H9 (cell line): Measurements from ENCODE around the gene TMEM132D. TPM values are rescaled to one million over a fixed set of nuclear protein-coding genes. Genes with fewer than 3 reads are reported as not detected.

Experiments
- DNase-seq: peaks from one replicate; pipeline ENCODE4 v3.0.0-alpha.2; 2017
- H2AFZ ChIP-seq: one replicate; pipeline ENCODE4 v1.6.1; 2013; ENCODE audit warnings: mild to moderate bottlenecking, low read length, control low read depth, moderate library complexity
- H2AK5ac ChIP-seq: 2 replicates; pipeline ENCODE4 v1.6.1; 2013; ENCODE audit warnings: low read length, control low read depth, mixed read lengths; ENCODE audit not compliant: insufficient read length
- H2BK120ac ChIP-seq: one replicate; pipeline ENCODE4 v1.6.1; 2013; ENCODE audit warnings: low read depth, mild to moderate bottlenecking, low read length, control low read depth, inconsistent platforms; ENCODE audit not compliant: poor library complexity, severe bottlenecking
- H2BK12ac ChIP-seq: 2 replicates; pipeline ENCODE4 v1.6.1; 2013; ENCODE audit warnings: low read length, control low read depth, mixed read lengths, low read depth; ENCODE audit not compliant: insufficient read length
- H2BK15ac ChIP-seq: 2 replicates; pipeline ENCODE4 v1.6.1; 2013; ENCODE audit warnings: low read depth, low read length, control low read depth
- H2BK20ac ChIP-seq: one replicate; pipeline ENCODE4 v1.6.1; 2013; ENCODE audit warnings: low read depth, mild to moderate bottlenecking, low read length, control low read depth, inconsistent platforms; ENCODE audit not compliant: poor library complexity, severe bottlenecking
- H2BK5ac ChIP-seq: 2 replicates; pipeline ENCODE4 v1.6.1; 2013; ENCODE audit warnings: low read length, control low read depth, mixed read lengths; ENCODE audit not compliant: insufficient read length
- H3K14ac ChIP-seq: 2 replicates; pipeline ENCODE4 v1.6.1; 2013; ENCODE audit warnings: low read length, control low read depth; ENCODE audit not compliant: insufficient read depth
- H3K18ac ChIP-seq: 2 replicates; pipeline ENCODE4 v1.6.1; 2013; ENCODE audit warnings: low read depth, mild to moderate bottlenecking, mixed read lengths, low read length, control low read depth; ENCODE audit not compliant: insufficient read length
- H3K23ac ChIP-seq: 2 replicates; pipeline ENCODE4 v1.6.1; 2013; ENCODE audit warnings: low read length, control low read depth, mixed read lengths, low read depth; ENCODE audit not compliant: insufficient read length
- H3K23me2 ChIP-seq: 2 replicates; pipeline ENCODE4 v1.6.1; 2013; ENCODE audit warnings: low read depth, mild to moderate bottlenecking, mixed read lengths, low read length, control low read depth; ENCODE audit not compliant: insufficient read length, poor library complexity, severe bottlenecking
- H3K27ac ChIP-seq: 2 replicates; pipeline ENCODE4 v1.5.1; 2013; ENCODE audit warnings: low read length, control low read depth, mixed read lengths, low read depth; ENCODE audit not compliant: insufficient read length
- H3K27me3 ChIP-seq: 2 replicates; pipeline ENCODE4 v1.6.1; 2013; ENCODE audit warnings: low read length, control low read depth, inconsistent platforms; ENCODE audit not compliant: insufficient read depth
- H3K4ac ChIP-seq: 2 replicates; pipeline ENCODE4 v1.6.1; 2013; ENCODE audit warnings: low read depth, mild to moderate bottlenecking, control low read depth, inconsistent platforms, low read length, moderate library complexity
- H3K4me1 ChIP-seq: 2 replicates; pipeline ENCODE4 v1.6.1; 2013; ENCODE audit warnings: low read length, control low read depth, inconsistent platforms; ENCODE audit not compliant: insufficient read depth
- H3K4me2 ChIP-seq: 2 replicates; pipeline ENCODE4 v1.6.1; 2013; ENCODE audit warnings: low read length, control low read depth, mixed read lengths; ENCODE audit not compliant: insufficient read length, insufficient read depth
- H3K56ac ChIP-seq: 2 replicates; pipeline ENCODE4 v1.6.1; 2013; ENCODE audit warnings: low read depth, mild to moderate bottlenecking, mixed read lengths, low read length, control low read depth; ENCODE audit not compliant: insufficient read length
- H3K79me1 ChIP-seq: 2 replicates; pipeline ENCODE4 v1.6.1; 2013; ENCODE audit warnings: low read depth, mild to moderate bottlenecking, moderate library complexity, low read length, control low read depth, inconsistent platforms; ENCODE audit not compliant: insufficient read depth, poor library complexity, severe bottlenecking
- H3K79me2 ChIP-seq: 2 replicates; pipeline ENCODE4 v1.6.1; 2013; ENCODE audit warnings: low read length, control low read depth, inconsistent platforms; ENCODE audit not compliant: insufficient read depth
- H3K9ac ChIP-seq: 2 replicates; pipeline ENCODE4 v1.6.1; 2013; ENCODE audit warnings: low read length, control low read depth, mixed read lengths; ENCODE audit not compliant: insufficient read length; ENCODE audit errors: extremely low read depth
- H3K9me3 ChIP-seq: one replicate; pipeline ENCODE4 v1.6.1; 2013; ENCODE audit warnings: low read depth, low read length, inconsistent platforms; ENCODE audit not compliant: control insufficient read depth
- H3T11ph ChIP-seq: one replicate; pipeline ENCODE4 v1.6.1; 2013; ENCODE audit warnings: mild to moderate bottlenecking, low read length, control low read depth, inconsistent platforms
- H4K20me1 ChIP-seq: one replicate; pipeline ENCODE4 v1.6.1; 2013; ENCODE audit not compliant: control insufficient read depth, insufficient read length, insufficient read depth
- H4K5ac ChIP-seq: 2 replicates; pipeline ENCODE4 v1.6.1; 2013; ENCODE audit warnings: low read depth, mild to moderate bottlenecking, mixed read lengths, low read length, control low read depth; ENCODE audit not compliant: insufficient read length
- H4K8ac ChIP-seq: replicated peaks from 2 replicates; pipeline ENCODE4 v1.6.1; 2013; ENCODE audit warnings: low read length, control low read depth, mixed read lengths, low read depth; ENCODE audit not compliant: insufficient read length
- H4K91ac ChIP-seq: 2 replicates; pipeline ENCODE4 v1.6.1; 2013; ENCODE audit warnings: low read depth, mild to moderate bottlenecking, moderate library complexity, mixed read lengths, low read length, control low read depth; ENCODE audit not compliant: insufficient read length
- H3K27ac Mint-ChIP-seq, 3 experiments: 2 replicates in 2 of 3; 3 replicates in 1 of 3; pipeline ENCODE4 v1.8.0; 2020 to 2021; ENCODE audit warnings: mixed read lengths in 3 of 3, mild to moderate bottlenecking in 1 of 3, moderate library complexity in 1 of 3
- H3K27me3 Mint-ChIP-seq: 2 replicates; pipeline ENCODE4 v1.8.0; 2021; ENCODE audit warnings: low read depth, mild to moderate bottlenecking, moderate library complexity, mixed read lengths
- H3K36me3 Mint-ChIP-seq, 3 experiments: 2 replicates in 2 of 3; 3 replicates in 1 of 3; pipeline ENCODE4 v1.8.0; 2020 to 2021; ENCODE audit warnings: low read depth in 3 of 3, mixed read lengths in 3 of 3; ENCODE audit not compliant: insufficient read depth in 1 of 3
- H3K4me1 Mint-ChIP-seq, 2 experiments: 2 replicates each; pipeline ENCODE4 v1.8.0; 2020; ENCODE audit warnings: mixed read lengths in 2 of 2
- H3K4me3 Mint-ChIP-seq, 2 experiments: 2 replicates in 1 of 2; 3 replicates in 1 of 2; pipeline ENCODE4 v1.8.0; 2020 to 2021; ENCODE audit warnings: mild to moderate bottlenecking in 2 of 2, mixed read lengths in 2 of 2, moderate library complexity in 1 of 2
- H3K9me3 Mint-ChIP-seq, 2 experiments: 2 replicates in 1 of 2; 3 replicates in 1 of 2; pipeline ENCODE4 v1.8.0; 2020; ENCODE audit warnings: mild to moderate bottlenecking in 2 of 2, mixed read lengths in 2 of 2, moderate library complexity in 1 of 2
- CTCF ChIP-seq: fragments of 200-600 bp; sonication (generic); conservative IDR thresholded peaks from 3 replicates; pipeline ENCODE4 v1.8.0; 2021; ENCODE audit warnings: antibody characterized with exemption, mild to moderate bottlenecking
- WGBS: extraction: QIAGEN DNeasy Blood & Tissue Kit; methylation state at CpG from one replicate; pipeline ENCODE4 v1.1.7; 2013; ENCODE audit warnings: missing lambda C conversion rate, low lambda C conversion rate, mixed read lengths; ENCODE audit not compliant: insufficient read length; ENCODE audit errors: extremely low coverage; 5-methylcytosine and 5-hydroxymethylcytosine counted together
- total RNA-seq: library from RNA; stranded (reverse); gene quantifications from 2 replicates; pipeline ENCODE4 v1.2.1, GENCODE V29; 2021

The TMEM132D gene
- total RNA-seq, 1 experiment from 2014 or later: 6.1 TPM

- no peak overlapping the region for H3K23ac ChIP-seq
- no peak overlapping the region for H3K4me2 ChIP-seq
- no peak overlapping the region for H2AFZ ChIP-seq
- H4K20me1 ChIP-seq: no peaks in the 10 kb centered on the region
- TF ChIP-seq CTCF: no peak
- H3K23me2 ChIP-seq: no peaks in the 10 kb centered on the region
- DNase-seq: no peak
- Mint-ChIP-seq H3K27me3 (no peaks in the 10 kb centered on the region), H3K4me3 (no peak overlapping the region), H3K36me3 (peaks cover 0 to 5% (median 0%) of the 10 kb centered on the region in 3 experiments; a peak in 4 of 7 replicates), H3K27ac (no peak overlapping the region), H3K9me3 (no peaks in the 10 kb centered on the region), H3K4me1 (no peaks in the 10 kb centered on the region)
- H3K14ac ChIP-seq: no peak overlapping the region
- no peaks in the 10 kb centered on the region for H3K79me1 ChIP-seq
- no peak overlapping the region for H4K91ac ChIP-seq
- no peak overlapping the region for H3K56ac ChIP-seq
- no peak overlapping the region for H2BK20ac ChIP-seq
- no peak overlapping the region for H3K27ac ChIP-seq
- H2BK5ac ChIP-seq: no peak overlapping the region
- H4K8ac ChIP-seq: no peak overlapping the region
- no peaks in the 10 kb centered on the region for H3K4me1 ChIP-seq
- H3K18ac ChIP-seq: no peak overlapping the region
- no peak overlapping the region for H2BK12ac ChIP-seq
- H2AK5ac ChIP-seq: no peak overlapping the region
- WGBS: no CpG with 5 or more reads among the region's 5 CpGs
- H3K9ac ChIP-seq: no peak overlapping the region
- no peaks in the 10 kb centered on the region for H3K27me3 ChIP-seq
- H3T11ph ChIP-seq: no peak overlapping the region
- H3K79me2 ChIP-seq: no peaks in the 10 kb centered on the region
- H3K9me3 ChIP-seq: no peaks in the 10 kb centered on the region
- no peak overlapping the region for H4K5ac ChIP-seq
- H2BK120ac ChIP-seq: no peak overlapping the region
- H3K4ac ChIP-seq: no peak overlapping the region
- no peak overlapping the region for H2BK15ac ChIP-seq
These were observed 824.1 kb downstream of the TMEM132D start for GRCh38 chr12:129079719-129080118.
